HEK293 (cell line): ENCODE measurements around the gene COBL.

Experiments
- WT1 ChIP-seq: fragments of 450-650 bp; formaldehyde crosslinking; IDR thresholded peaks from 2 replicates; pipeline ENCODE4 v1.5.1; 2016; ENCODE audit warnings: missing biosample characterization, missing genetic modification characterization
- ZNF140 ChIP-seq: fragments of 450-650 bp; formaldehyde crosslinking; IDR thresholded peaks from 2 replicates; pipeline ENCODE4 v1.5.1; 2016; ENCODE audit warnings: missing biosample characterization, missing genetic modification characterization
- ZNF2 ChIP-seq: fragments of 450-650 bp; formaldehyde crosslinking; IDR thresholded peaks from 2 replicates; pipeline ENCODE4 v1.5.1; 2016; ENCODE audit warnings: missing biosample characterization, missing genetic modification characterization
- ZNF747 ChIP-seq: fragments of 450-650 bp; formaldehyde crosslinking; IDR thresholded peaks from 2 replicates; pipeline ENCODE4 v1.5.1; 2016; ENCODE audit warnings: missing biosample characterization, missing genetic modification characterization

DNA sequence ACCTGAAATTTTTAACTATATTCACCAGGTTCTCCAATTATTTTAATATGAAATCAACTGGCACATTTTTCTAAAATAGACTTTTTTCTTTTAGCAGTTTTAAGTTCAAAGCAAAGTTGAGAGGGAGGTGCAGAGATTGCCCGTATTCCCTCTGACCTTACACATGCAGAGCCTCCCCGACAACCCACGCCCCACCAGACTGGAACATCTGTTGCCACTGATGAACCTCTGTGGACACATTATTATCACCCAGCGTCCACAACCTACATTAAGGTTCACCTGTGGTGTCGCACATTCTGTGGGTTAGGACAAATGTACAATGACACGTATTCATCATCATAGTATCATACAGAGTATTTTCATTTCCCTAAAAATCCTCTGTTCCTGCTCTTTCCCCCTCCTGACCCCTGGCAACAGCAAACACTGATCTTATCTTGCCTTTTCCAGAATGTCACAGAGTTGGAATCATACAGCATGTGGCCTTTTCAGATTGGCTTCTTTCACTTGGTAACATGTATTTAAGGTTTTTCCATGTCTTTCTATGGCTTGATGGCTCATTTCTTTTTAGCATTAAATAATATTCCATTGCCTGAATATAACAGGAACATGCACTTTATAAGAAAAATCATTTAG is 37.1 kb downstream of the COBL start:
- no peak for TF ChIP-seq ZNF747 (tag by site-specific recombination)
- no peak for TF ChIP-seq ZNF140
- TF ChIP-seq WT1 (tag by site-specific recombination), result no peak
- TF ChIP-seq ZNF2, result no peak
